NCI-H774 (cell line): ENCODE measurements around the gene CARD19.
A peak's percentile ranks its signal among the peaks of the same experiment; 100 is the strongest.
"Not testable (repeated sequence)": the region's sequence is repeated elsewhere in the genome, so short reads cannot be mapped to it uniquely, and the experiment has no call there.

Experiments
- DNase-seq: peaks from one replicate; lab custom pipeline; 2025; lab: John Stamatoyannopoulos, UW

The CARD19 gene

DNA sequence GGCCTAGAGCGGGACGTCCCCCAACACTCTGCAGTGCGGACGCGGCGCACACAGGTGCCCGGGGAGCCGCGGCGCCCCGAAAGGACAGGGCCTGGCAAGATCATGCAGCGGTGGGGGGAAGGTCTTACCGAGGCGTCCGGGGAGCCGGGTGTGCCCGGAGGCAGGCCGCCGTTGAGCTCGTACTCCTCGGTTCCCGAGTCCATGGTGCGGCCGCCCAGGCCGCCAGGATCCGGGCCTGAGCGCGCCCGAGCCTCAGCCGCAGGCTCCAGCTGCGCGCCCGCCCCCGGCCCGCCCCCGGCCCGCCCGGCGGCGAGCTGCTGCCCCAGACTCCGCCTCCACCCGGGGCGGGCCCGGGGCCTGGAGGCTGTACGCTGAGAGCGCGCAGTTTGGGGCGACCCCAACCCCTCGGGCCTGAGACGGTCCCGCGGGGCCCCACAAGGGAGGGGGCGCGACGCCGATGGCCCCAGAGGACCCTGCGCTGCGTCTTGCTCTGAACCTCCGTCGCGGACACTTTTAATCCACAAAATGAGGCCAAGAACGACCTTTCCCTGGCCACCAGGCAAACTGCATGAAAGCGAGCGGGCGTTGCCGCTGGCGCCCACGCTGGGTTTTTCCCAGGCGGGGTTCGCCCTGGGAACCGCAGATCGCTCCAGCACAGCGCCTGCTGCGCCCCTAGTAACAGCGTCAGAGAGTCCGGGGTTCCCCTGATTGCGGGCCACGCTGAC is 38.2 kb downstream of the CARD19 start, which contains the start of gene NINJ1:
NINJ1 (minus strand) TSS at position 237 of the 725 bp plus-strand sequence; CDS start at position 203, 34 bp downstream.
- DNase-seq, result peak; percentile 57

DNA sequence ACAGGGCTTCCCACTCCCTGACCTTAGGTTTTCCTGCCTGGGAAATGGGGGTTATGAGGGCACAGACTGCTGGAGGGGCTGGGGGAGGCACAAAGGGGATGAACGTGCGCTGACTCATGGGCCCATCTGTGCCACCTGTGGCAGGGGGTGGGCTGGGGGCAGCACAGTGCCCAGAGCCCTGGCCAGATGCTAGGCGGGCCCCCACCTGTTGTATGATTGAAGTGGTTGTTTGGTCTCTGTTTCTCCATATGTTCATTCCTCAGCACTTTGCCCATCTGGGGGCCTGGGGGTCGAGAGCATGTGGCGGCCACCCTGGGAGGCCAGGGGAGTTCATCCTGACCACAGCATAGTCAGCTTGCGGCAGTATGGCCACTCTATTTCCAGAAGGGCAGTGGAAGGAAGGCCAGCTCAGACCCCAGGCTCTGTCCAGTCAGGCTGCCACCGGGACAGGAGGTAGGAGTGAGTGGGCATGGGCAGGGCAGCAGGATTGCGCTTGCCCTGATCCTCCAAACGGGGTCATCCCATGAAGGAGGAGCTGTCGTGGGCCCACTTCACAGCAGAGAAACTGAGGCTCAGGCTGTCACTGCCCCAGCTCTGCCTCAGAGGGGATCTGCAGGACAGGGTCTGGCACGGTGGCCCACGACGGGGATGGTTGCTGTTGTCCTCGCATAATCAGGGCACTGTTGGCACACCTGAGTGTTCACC is 38.9 kb downstream of the CARD19 start:
- DNase-seq, result no peak

DNA sequence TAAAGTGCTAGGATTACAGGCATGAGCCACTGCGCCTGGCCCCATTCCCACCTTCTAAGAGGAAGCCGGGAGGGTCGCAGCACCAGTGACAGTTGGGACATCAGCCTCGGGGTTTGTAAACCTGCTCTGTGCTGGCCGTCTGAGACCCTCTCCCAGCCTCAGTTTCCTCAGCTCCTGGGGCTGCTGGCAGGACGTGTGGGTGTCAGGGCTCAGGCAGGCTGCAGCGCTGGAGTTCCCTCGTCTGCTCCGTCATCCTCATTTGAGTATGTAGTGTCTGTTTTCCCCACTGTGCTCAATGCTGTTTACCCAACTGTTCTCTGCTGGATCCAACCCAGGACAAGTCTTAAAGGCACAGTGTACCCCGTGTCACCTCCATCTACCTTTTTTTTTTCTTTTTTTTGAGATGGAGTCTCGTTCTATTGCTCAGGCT is 40.0 kb downstream of the CARD19 start:
- DNase-seq, result peak; percentile 32

GRCh38 chr9:93137362-93137761 is 41.3 kb downstream of the CARD19 start:
- DNase-seq, result no peak

GRCh38 chr9:93138171-93138764 is 42.3 kb downstream of the CARD19 start:
- no peak for DNase-seq

DNA sequence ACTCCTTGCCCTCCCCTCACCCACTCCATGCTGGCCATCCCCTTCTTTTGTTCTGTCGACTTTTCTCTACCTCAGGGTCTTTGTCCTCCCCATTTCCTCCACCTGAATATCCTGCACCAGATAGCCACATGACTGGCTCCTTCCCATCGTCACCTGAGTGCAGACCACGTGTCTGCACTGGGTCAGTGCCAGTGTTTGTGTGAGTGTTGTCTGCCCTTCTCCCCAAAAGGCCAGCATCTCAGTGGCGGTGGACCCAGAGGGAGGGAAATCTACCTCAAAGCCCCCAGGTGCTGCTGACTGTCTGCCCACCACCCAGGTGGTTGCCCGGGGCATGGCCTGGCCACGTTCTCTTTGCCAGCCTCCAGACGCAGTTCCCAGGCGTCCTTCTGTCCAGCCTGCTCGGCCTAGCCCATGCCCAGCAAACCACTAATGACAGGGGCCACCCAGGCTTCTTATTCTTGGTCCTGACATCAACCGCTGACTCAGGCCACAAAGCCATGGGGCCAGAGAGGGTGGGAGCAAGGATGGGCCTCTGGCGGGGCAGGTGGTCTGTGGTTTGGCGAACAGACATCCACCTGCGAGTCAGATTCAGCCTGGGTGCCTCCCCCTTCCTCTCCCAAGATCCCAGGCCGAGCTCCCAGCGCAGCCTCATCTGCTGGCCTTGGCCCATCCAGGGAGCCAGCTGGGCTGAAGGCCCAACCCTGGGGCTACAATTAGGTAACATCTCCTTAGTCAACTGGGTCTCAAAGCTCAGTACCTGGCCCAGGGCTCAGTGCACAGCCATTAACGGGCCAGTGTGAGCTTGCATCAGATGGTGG is 43.6 kb downstream of the CARD19 start:
- DNase-seq, result no peak

GRCh38 chr9:93141771-93142483 is 45.9 kb downstream of the CARD19 start:
- DNase-seq, result no peak

DNA sequence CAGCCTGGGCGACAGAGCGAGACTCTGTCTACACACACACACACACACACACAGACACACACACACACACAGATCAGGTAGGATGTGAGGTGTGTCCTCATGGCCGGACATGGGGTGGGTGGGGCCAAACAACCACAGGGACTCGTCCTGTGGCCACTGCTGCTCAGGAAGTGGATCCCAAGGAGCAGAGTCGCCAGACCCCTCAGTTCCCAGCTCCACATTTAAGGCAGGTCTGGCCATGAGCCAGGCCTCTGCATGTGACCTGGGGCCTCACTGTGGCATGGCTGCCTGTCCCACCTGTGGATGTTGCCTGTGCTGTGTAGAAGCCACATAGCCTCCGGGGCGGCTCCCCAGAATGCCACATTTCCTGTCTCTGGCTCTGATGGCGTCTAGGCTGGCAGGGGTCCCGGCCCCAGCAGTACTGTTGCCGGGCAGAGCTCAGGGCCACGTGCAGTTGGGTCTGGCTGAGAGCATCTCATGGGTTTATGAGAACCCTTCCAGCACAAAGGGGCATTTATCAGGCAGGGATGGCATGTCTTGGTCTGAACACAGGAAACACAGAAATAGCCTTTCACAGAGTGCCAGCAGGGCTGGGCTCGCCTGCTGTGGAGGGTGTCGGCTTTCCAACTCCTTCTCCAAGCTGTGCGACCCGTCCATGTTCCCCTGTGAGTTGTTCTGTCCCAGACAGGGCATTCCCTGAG is 48.0 kb downstream of the CARD19 start:
- DNase-seq, result no peak

DNA sequence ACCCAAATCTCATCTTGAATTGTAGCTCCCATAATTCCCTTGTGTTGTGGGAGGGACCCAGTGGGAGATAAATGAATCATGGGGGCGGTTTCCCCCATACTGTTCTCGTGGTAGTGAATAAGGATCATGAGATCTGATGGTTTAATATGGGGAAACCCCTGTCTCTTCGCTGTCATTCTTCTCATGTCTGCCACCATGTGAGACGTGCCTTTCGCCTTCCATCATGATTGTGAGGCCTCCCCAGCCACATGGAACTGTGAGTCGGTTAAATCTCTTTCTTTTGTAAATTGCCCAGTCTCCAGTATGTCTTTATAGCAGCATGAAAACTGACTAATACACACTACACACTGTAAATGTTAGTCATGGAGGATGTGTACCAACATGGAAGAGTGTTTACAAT is 50.7 kb downstream of the CARD19 start:
- DNase-seq, result not testable (repeated sequence)

GRCh38 chr9:93147632-93148031 is 51.6 kb downstream of the CARD19 start:
- DNase-seq, result no peak

DNA sequence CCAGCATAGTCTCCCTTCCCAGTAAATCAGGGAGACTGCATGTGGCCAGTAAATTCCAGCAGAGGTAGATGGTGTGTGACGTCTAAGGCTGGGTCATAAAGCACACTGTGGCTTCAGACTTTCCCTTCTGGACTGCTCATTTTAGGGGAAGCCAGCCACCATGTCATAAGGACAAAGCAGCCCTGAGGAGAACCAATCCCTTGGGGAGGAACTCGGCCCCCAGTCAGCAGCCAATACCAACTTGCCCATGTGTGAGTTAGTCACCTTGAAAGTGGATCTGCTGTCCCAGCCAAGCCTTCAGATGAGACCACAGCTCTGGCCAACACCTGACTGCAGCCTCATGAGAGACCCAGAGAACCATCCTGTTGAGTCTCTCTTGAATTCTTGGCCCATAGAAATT is 52.7 kb downstream of the CARD19 start:
- DNase-seq, result no peak

GRCh38 chr9:93149361-93149760 is 53.3 kb downstream of the CARD19 start:
- DNase-seq, result no peak

DNA sequence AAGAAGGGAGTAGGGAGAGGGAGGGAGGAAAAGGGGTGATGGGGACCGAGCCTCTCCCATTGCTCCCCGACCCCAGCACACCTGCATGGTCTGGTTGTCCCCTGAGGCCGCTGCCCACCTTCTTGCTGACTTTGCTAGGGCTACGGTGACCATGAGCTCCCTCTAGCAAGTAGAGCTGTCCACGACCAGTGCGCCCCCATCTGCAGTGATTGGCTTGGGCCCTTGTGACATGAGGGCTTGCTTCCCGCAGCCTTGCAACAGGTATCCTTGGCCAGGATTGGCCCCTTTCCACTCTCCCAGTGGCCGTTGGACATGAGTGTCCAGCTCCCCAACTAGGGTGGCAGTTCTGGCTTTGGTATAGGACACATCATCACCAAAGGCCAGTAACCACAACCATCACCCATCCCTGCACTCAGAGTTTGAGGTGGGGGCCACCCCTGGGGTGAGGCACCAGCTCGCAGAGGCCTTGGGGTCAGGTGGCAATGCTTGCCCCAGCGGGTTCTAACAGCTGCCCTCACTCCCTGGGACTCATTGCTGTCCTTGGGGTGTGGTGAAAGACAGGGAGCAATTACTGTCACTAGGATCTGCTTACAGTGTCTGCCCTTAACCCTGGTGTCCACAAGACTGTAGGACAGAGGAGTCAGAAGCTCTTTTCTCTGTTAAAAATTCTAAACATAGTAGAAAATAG is 55.2 kb downstream of the CARD19 start:
- DNase-seq, result no peak

DNA sequence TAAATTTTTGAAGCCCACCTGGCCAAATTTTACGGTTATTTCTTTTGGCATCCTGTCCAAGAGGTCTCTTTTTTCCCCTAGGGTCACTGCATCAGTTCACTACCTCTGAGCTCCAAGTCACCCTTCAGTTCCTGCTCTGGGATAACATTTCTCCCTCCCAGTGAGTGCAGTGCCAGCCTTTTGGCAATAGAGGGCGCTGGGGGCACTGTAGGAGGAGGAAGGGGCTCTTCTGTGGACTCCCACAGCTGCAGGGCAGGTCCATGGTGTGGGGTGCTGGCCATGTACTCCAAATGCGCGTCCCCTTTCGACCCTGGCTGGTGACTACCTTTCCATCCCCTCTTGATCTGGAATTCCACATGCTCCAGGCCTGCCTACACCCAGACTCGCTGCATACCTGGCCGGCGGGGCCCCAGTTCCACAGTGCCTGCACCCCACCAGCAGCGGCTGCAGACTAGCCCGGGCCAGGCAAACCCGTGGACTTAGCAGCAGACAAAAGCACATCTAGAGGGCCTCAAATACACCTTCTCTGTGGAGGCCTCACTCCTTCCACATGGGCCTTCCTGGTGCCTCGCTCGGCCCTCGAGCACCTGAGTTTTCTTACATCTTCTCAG is 58.4 kb downstream of the CARD19 start:
- DNase-seq, result no peak

- no peak for DNase-seq
These were observed 59.9 kb downstream of the CARD19 start for GRCh38 chr9:93155716-93156474.

- no peak for DNase-seq
These were observed 60.5 kb downstream of the CARD19 start for GRCh38 chr9:93156475-93157008.

GRCh38 chr9:93159601-93160471 is 63.8 kb downstream of the CARD19 start:
- peak; percentile 78 for DNase-seq
